Measurements from ENCODE around the gene MAP2K1.
"Not testable (repeated sequence)": the region's sequence is repeated elsewhere in the genome, so short reads cannot be mapped to it uniquely, and the experiment has no call there.

The MAP2K1 gene

DNA sequence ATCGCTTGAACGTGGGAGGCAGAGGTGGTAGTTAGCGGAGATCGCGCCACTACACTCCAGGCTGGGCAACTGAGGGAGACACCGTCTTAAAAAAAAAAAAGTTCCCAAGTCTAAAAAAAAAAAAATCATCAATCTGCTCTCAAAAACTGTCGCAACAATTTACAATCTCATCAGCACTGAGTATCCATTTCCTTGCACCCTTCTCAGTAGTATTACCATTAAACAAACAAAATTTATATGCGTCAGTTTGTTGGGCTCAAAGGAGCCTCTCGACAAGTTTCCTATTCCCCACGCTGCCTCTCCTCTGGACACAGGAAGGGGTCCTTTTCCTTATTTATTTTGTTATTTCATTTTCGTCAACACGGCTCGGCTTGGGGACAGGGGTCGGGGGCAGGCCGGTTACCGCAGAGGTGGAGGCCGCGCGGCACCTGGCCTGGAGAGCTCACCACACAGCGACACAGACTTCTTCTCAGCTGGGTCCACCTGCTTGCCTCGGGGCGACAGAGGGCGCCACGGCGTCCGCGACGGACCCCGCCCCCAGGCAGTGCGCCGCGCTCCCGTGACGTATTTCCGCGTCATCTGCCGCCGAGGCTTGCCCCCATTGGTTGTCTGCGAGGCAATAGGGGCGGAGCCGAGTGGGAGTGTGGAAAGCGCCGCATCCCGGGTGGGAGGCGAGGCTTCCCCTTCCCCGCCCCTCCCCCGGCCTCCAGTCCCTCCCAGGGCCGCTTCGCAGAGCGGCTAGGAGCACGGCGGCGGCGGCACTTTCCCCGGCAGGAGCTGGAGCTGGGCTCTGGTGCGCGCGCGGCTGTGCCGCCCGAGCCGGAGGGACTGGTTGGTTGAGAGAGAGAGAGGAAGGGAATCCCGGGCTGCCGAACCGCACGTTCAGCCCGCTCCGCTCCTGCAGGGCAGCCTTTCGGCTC, at the start of gene MAP2K1:
Gene MAP2K1 (plus strand): TSS at position 709 of the 920 bp plus-strand sequence. CDS start 436 bp downstream, outside the sequence.
- DNase-seq: peak; percentile 99

DNA sequence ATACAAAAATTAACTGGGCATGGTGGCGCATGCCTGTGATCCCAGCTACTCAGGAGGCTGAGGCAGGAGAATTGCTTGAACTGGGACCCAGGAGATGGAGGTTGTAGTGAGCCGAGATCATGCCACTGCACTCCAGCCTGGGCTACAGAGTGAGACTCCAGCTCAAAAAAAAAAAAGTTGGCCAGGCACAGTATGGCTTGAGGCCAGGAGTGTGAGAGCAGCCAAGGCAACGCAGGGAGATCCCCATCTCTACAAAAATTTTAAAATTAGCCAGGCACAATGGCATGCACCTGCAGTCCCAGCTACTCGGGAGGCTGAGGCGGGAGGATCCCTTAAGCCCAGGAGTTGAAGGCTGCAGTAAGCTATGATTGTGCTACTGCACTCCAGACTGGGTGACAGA, 38.2 kb upstream of the MAP2K1 start:
- DNase-seq: not testable (repeated sequence)

DNA sequence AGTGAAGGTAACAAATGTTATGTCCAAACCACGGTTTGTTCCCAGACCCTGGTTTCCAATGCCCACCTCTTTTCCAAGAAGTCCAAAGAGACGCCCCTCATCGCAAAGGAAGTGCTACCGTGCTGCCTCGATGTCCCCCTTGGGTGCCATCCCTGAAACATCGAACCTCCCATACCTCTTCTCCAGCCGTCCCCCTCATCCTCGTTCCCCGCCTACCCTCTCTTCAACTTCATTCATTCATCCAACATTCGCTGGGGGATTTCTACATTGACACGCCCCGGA, 30.7 kb upstream of the MAP2K1 start:
- DNase-seq: no peak

DNA sequence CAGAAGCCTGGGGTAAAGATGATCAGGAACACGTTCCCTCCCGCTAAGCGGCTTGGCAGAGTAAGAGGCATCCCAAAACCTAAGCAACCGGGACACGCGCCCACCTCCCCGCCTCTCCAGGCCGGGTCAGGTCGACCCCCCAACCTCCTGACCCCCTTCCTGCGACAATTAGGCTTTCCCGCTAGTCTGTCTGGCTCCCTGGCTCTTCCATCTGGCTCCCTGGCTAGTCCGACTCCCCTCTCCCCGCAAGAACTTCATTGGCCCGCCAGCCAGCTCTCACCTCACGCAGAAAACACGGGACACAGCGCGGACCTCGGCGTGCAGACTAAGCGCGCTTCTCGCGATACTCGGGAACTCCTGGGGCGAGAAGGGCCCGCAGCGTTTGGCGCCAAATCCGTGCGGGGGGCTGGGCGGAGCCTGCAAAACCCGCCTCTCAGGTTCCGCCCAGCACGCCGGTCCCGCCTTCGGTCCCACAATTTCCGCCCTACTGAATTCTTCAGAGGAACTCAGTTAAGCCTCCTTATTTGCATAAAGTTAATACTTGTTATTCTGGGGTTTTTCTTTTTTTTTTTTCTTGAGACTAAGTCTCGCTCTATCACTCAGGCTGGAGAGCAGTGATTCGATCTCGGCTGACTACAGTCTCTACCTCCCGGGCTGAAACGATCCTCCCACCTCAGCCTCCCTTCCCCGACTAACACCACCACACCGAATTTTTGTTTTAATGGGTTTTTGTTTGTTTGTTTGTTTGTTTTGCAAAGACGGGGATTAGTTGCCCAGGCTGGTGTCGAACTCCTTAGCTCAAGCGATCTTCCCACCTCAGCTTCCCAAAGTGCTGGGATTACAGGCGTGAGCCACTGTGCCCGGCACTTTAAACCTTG, 30.1 kb upstream of the MAP2K1 start, which contains the start of gene TIPIN:
Gene TIPIN (minus strand): TSS at position 327 of the 878 bp plus-strand sequence. CDS start 3,738 bp downstream, outside the sequence.
- peak; percentile 99 for DNase-seq

- no peak for DNase-seq
These were observed 27.0 kb upstream of the MAP2K1 start for GRCh38 chr15:66359740-66360139.

DNA sequence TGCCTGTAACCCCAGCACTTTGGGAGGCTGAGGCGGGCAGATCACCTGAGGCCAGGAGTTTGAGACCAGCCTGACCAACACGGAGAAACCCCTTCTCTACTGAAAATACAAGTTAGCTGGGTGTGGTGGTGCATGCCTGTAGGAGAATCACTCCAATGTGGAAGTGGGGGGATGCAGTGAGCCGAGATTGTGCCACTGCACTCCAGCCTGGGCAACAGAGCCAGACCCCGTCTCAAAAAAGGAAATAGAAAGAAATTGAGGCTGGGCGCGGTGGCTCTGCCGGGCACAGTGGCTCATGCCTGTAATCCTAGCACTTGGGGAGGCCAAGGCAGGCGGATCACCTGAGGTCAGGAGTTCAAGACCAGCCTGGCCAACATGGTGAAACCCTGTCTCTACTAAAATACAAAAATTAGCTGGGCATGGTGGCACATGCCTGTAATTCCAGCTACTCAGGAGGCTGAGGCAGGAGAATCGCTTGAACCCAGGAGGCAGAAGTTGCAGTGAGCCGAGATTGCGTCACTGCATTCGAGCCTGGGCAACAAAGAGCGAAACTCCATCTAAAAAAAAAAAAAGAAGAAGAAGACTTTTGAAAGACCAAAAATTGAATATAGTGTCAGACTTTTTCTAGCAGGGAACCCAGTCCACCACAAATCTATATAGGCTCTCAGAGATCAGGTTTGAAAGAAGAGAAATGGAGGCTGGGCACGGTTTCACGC, 24.8 kb upstream of the MAP2K1 start:
- DNase-seq: not testable (repeated sequence)

GRCh38 chr15:66362776-66363175, 23.9 kb upstream of the MAP2K1 start:
- no peak for DNase-seq

GRCh38 chr15:66364944-66365528, 21.7 kb upstream of the MAP2K1 start:
- no peak for DNase-seq

- DNase-seq: peak; percentile 59
These were observed 16.7 kb upstream of the MAP2K1 start for GRCh38 chr15:66369773-66370651.

DNA sequence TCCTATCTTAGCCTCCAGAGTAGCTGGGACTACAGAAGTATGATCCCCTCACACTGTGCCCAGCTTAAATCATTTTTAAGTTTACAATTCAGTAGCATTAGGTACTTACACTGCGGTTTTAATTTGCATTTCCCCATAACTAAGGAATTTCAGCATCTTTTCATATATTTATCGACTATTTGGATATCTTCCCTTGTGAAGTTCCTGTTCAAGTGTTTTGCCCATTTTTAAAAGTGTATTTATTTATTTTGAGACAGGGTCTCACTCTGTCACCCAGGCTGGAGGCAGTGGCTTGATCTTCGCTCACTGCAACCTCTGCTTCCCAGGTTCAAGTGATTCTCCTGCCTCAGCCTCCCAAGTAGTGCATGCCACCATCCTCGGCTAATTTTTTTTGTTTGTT, 12.5 kb upstream of the MAP2K1 start:
- no peak for DNase-seq

- DNase-seq: no peak
These were observed 7.8 kb upstream of the MAP2K1 start for GRCh38 chr15:66378814-66379430.

- not testable (repeated sequence) for DNase-seq
These were observed 5.3 kb upstream of the MAP2K1 start for GRCh38 chr15:66381376-66381775.

- peak; percentile 72 for DNase-seq
These were observed 691 bp downstream of the MAP2K1 start for GRCh38 chr15:66387163-66388042.

DNA sequence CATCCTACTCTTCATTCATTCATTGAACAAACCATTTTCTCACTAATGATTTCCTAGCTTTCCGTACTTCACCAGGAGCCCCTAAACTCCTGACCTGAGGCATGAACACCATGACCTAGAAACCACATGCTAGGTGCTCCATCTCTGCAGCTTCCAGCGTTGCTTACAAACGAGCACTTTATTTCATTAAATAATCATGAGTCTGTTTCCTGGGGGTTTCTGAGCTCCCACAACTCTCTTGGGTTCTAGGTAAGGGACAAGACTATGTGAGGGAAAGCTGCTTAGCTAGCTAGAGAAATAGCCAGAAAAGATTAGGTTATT, 1.3 kb downstream of the MAP2K1 start:
- no peak for DNase-seq

DNA sequence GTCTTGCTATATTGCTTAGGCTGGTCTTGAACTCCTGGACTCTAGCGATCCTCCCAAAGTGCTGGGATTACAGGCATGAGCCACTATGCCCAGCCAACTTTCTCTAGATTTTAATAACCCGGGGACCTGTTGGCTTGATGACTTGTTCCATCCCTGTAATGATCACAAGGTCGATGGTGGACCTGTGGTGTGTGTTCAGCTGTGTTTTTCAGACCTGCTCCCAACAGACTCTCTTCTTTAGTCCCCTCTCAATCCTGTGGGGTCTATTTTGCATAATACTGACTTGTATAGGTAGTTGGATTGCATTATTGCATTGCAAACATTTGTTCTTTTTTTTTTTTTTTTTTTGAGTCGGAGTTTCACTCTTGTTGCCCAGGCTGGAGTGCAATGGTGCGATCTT, 1.9 kb downstream of the MAP2K1 start:
- DNase-seq: no peak

DNA sequence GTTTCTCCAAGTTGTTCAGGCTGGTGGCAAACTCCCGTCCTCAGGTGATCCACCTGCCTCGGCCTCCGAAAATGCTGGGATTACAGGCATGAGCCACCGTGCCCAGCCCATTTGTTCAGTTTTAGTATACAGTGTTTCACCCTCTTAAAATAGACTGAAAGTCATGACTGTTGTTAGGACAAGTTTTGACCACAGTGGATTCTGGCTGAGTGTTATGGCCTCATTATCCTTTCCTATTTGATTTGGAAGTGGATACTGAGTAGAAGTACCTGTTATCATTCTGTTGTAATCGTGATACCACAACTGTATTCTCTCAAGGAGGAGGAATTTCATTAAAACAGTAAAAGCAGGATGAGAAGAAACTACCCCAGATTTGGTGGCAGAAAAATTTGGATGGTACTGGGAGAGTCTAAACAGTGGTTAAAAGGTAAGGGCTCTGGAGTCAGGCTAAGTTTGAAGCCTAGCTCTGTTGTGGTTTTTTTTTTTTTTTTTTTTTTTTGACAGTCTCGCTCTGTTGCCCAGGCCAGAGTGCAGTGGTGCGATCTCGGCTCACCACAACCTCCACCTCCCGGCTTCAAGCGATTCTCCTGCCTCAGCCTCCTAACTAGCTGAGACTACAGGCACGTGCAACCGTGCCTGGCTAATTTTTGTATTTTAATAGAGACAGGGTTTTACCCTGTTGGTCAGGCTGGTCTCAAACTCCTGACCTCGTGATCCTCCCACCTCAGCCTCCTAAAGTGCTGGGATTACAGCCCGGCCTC, 2.6 kb downstream of the MAP2K1 start:
- no peak for DNase-seq

DNA sequence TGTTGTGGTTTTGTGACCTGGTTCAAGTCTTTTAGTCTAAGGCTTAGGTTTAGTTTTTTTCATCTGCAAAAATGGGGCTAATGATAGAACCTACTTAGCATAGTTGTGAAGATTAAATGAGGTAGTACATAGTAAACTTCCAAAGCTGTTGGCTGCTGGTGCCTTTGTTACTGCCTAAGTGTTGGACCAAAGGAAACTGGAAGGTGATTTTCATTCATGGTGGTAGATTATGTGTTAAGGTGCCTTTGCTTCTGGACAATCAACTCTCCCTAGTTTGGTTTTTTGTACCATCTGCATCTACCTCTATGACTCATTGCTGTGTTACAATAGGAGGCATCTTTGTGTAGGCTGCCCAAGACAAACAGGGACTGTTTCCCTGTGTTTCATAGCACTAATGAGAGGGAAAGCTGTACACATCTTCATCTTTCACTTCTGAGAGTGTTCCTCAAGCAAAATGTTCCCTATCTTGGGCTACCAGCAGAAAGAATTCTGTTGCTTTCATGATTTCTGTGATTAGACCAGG, 3.2 kb downstream of the MAP2K1 start:
- DNase-seq: no peak

DNA sequence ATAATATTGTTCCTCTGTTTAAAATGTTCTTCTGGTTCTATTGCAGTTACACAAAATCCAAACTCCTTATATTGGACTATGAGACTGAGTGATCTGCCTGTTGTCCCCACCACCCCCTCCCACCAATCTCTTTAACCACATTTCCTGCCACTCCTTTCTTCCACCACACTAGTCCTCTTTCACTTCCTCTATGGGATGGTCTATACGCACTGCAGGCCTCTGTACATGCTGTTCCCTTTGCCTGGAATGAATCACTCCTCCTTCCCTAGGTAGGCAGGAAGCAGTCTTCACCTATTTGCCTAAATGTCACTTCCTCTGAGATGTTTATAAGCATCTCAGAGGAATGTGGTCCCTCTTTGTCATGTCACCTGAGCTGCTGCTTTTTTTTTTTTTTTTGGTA, 4.0 kb downstream of the MAP2K1 start:
- DNase-seq: peak; percentile 87

DNA sequence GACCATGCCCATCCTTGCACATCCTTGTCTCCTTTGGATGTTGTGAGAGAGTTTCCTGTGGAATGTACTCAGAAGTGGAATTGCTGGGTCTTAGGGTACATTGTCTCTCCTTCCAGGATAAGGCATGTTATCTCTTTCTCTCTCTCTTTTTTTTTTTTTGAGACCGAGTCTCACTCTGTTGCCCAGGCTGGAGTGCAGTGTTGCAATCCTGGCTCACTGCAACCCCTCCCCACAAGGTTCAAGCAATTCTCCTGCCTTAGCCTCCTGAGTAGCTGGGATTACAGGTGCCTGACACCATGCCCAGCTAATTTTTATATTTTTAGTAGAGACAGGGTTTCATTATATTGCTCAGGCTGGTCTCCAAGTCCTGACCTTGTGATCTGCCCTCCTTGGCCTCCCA, 6.3 kb downstream of the MAP2K1 start:
- DNase-seq: not testable (repeated sequence)

All from hematopoietic multipotent progenitor cell treated with erythropoietin and hydrocortisone succinate and interleukin-3 and kit ligand, for 4 days (in vitro differentiated cells).